K562 (cell line): Measurements from ENCODE around the gene OSGIN1. TPM values are rescaled to one million over a fixed set of nuclear protein-coding genes. Genes with fewer than 3 reads are reported as not detected.

Source experiments
- ATAC-seq: fragments of 200-7000 bp; cut with Tn5 transposase; 3 replicates; pipeline ENCODE4 v1.9.1; 2020; ENCODE audit warnings: moderate library complexity
- BruUV-seq: library from RNA; stranded (reverse); fragments of 400-500 nt; replicated peaks from 2 replicates; lab custom pipeline; 2021; lab: Mats Ljungman, UMichigan
- CTCF ChIA-PET: fragments of 300-600 bp; formaldehyde crosslinking; extraction: SDS; loops from one replicate; lab custom pipeline; 2021; ENCODE audit warnings: low intra/inter-chr PET ratio; lab: Yijun Ruan, JAX
- POLR2A ChIA-PET: fragments of 300-600, 350-650 bp; sonication (Branson Sonifier 250); formaldehyde crosslinking; extraction: SDS; loops from one replicate; lab custom pipeline; 2021; ENCODE audit warnings: antibody characterized with exemption, inconsistent platforms; lab: Yijun Ruan, JAX
- DNase-seq, 4 experiments: peaks; one replicate each; pipeline versions ENCODE4 v3.0.0 to v3.0.0-alpha.2; 2011 to 2018; ENCODE audit warnings: low spot score in 3 of 4, mixed read lengths in 3 of 4; ENCODE audit errors: extremely low read depth in 1 of 4
- FAIRE-seq: peaks from 2 replicates; lab custom pipeline; 2011; peaks lifted over from hg19 to GRCh38; lab: Jason Lieb, UNC
- H2AFZ ChIP-seq: 2 replicates; pipeline ENCODE4 v1.6.0; 2011; ENCODE audit warnings: low read depth, low read length, control low read depth, inconsistent platforms
- H3K27ac ChIP-seq: fragments of 200-600 bp; 3 replicates; pipeline ENCODE4 v1.8.0; 2011; ENCODE audit warnings: low read depth, mild to moderate bottlenecking, control low read depth, inconsistent platforms, low read length, moderate library complexity, mixed read lengths; ENCODE audit errors: extremely low read depth
- H3K27me3 ChIP-seq, 2 experiments: fragments of 300-600 bp in 1 of 2; 2 replicates in 1 of 2; 3 replicates in 1 of 2; pipeline versions ENCODE4 v1.6.0 to v1.8.0; 2011; ENCODE audit warnings: inconsistent platforms in 2 of 2, low read length in 2 of 2, mild to moderate bottlenecking in 1 of 2, mixed read lengths in 1 of 2, moderate library complexity in 1 of 2; ENCODE audit not compliant: control insufficient read depth in 2 of 2, insufficient read depth in 2 of 2
- H3K36me3 ChIP-seq: fragments of 300-600 bp; 3 replicates; pipeline ENCODE4 v1.8.0; 2011; ENCODE audit warnings: mild to moderate bottlenecking, low read length, inconsistent platforms; ENCODE audit not compliant: control insufficient read depth, insufficient read depth
- H3K4me1 ChIP-seq, 2 experiments: fragments of 200-600 bp in 1 of 2; replicated peaks in 1 of 2; 2 replicates in 1 of 2; 3 replicates in 1 of 2; pipeline versions ENCODE4 v1.5.1 to v1.8.0; 2011; ENCODE audit warnings: inconsistent platforms in 2 of 2, low read length in 2 of 2, mild to moderate bottlenecking in 1 of 2, mixed read lengths in 1 of 2, moderate library complexity in 1 of 2; ENCODE audit not compliant: control insufficient read depth in 2 of 2, insufficient read depth in 2 of 2
- H3K4me2 ChIP-seq: 2 replicates; pipeline ENCODE4 v1.6.1; 2011; ENCODE audit warnings: low read length, control low read depth, inconsistent platforms, mixed read lengths; ENCODE audit not compliant: insufficient read depth
- H3K4me3 ChIP-seq: fragments of 200-600 bp; sonication (generic), shearing (Covaris generic); 2 replicates; pipeline ENCODE4 v1.5.1; 2016; ENCODE audit warnings: control low read depth, inconsistent platforms
- H3K79me2 ChIP-seq: fragments of 200-600 bp; 3 replicates; pipeline ENCODE4 v1.8.0; 2011; ENCODE audit warnings: low read length, inconsistent platforms; ENCODE audit not compliant: control insufficient read depth, insufficient read depth
- H3K9ac ChIP-seq, 2 experiments: 2 replicates each; pipeline versions ENCODE4 v1.6.0 to v1.6.1; 2011; ENCODE audit warnings: low read depth in 2 of 2, low read length in 2 of 2, control low read depth in 1 of 2, inconsistent platforms in 1 of 2, mild to moderate bottlenecking in 1 of 2, mixed read lengths in 1 of 2; ENCODE audit not compliant: insufficient read depth in 1 of 2
- H3K9me1 ChIP-seq: one replicate; pipeline ENCODE4 v1.6.0; 2011; ENCODE audit warnings: inconsistent platforms, mild to moderate bottlenecking, low read length, moderate library complexity; ENCODE audit not compliant: control insufficient read depth, insufficient read depth
- H3K9me3 ChIP-seq: replicated peaks from 2 replicates; pipeline ENCODE4 v1.5.1; 2011; ENCODE audit warnings: low read depth, low read length, inconsistent platforms; ENCODE audit not compliant: control insufficient read depth, insufficient read depth
- H4K20me1 ChIP-seq: replicated peaks from 2 replicates; pipeline ENCODE4 v1.6.1; 2011; ENCODE audit warnings: low read length, inconsistent platforms, mixed read lengths; ENCODE audit not compliant: control insufficient read depth, insufficient read depth
- ARID2 ChIP-seq: fragments of 450-650 bp; IDR thresholded peaks from 2 replicates; pipeline ENCODE4 v1.6.1; 2017; ENCODE audit warnings: antibody characterized with exemption, mild to moderate bottlenecking
- CHD1 ChIP-seq: fragments of 200-600 bp; sonication (generic); IDR thresholded peaks from one replicate; pipeline ENCODE4 v1.6.1; 2012; ENCODE audit warnings: mild to moderate bottlenecking, moderate library complexity, low read length, inconsistent platforms
- GATA2 ChIP-seq: sonication (generic); formaldehyde crosslinking; IDR thresholded peaks from 2 replicates; pipeline ENCODE4 v1.4.0; 2020; ENCODE audit warnings: mild to moderate bottlenecking, missing genetic modification reagents
- HDAC3 ChIP-seq: fragments of 450-650 bp; IDR thresholded peaks from 2 replicates; pipeline ENCODE4 v1.6.1; 2018; ENCODE audit warnings: borderline replicate concordance, mild to moderate bottlenecking, moderate library complexity; ENCODE audit not compliant: partially characterized antibody
- HDGF ChIP-seq: fragments of 450-650 bp; IDR thresholded peaks from 2 replicates; pipeline ENCODE4 v1.6.1; 2016
- KAT2B ChIP-seq: IDR thresholded peaks from one replicate; pipeline ENCODE4 v1.6.1; 2012; ENCODE audit warnings: low read depth, mild to moderate bottlenecking, control low read depth, inconsistent platforms, low read length, moderate library complexity
- MBD2 ChIP-seq: sonication (generic); IDR thresholded peaks from 2 replicates; pipeline ENCODE4 v1.6.1; 2016; ENCODE audit warnings: low read depth, borderline replicate concordance
- NCOA1 ChIP-seq: fragments of 450-650 bp; IDR thresholded peaks from 2 replicates; pipeline ENCODE4 v1.6.1; 2016; ENCODE audit warnings: low read depth
- NFRKB ChIP-seq: fragments of 450-650 bp; IDR thresholded peaks from 2 replicates; pipeline ENCODE4 v1.6.1; 2016; ENCODE audit warnings: low read depth
- PML ChIP-seq: IDR thresholded peaks from 2 replicates; pipeline ENCODE4 v1.6.1; 2012; ENCODE audit warnings: low read length, inconsistent platforms
- RBM25 ChIP-seq: fragments of 200-400 bp; formaldehyde crosslinking; IDR thresholded peaks from 2 replicates; pipeline ENCODE4 v1.6.1; 2018; ENCODE audit warnings: low read length, low read depth, moderate library complexity; ENCODE audit not compliant: severe bottlenecking
- TAF7 ChIP-seq: fragments of 450-650 bp; IDR thresholded peaks from 2 replicates; pipeline ENCODE4 v1.6.1; 2016; ENCODE audit warnings: missing genetic modification characterization, missing compliant biosample characterization
- ZFP36 ChIP-seq: fragments of 150-350 bp; IDR thresholded peaks from 2 replicates; pipeline ENCODE4 v1.6.1; 2018; ENCODE audit warnings: low read length, low read depth; ENCODE audit not compliant: partially characterized antibody
- WGBS: fragments of 100-300 bp; shearing (Covaris generic); methylation state at CpG from one replicate; pipeline ENCODE4 v1.1.6; 2016; ENCODE audit warnings: low coverage, mixed read lengths; ENCODE audit not compliant: insufficient coverage; ENCODE audit errors: missing lambda C conversion rate; 5-methylcytosine and 5-hydroxymethylcytosine counted together
- in situ Hi-C: fragments of 300-500 bp; cut with MboI; formaldehyde crosslinking; loops from 4 replicates; pipeline ENCODE4 v1.15.0; 2018; ENCODE audit warnings: inconsistent platforms, mixed read lengths
- intact Hi-C: fragments of 100-400 bp; cut with micrococcal nuclease; formaldehyde crosslinking; loops from 2 replicates; pipeline ENCODE4 v1.14.2; 2022
- polyA plus RNA-seq, 8 experiments: library from polyadenylated mRNA; depleted of rRNA in 4 of 8; stranded (reverse) in 5 of 8; unstranded in 3 of 8; fragments of >200 nt; fragmentation: Nextera tagmentation in 2 of 8; fragmentation: Illumina TruSeq in 1 of 8; extraction: Ambion mirVana in 2 of 8; extraction: Trizol in 1 of 8; gene quantifications; 2 replicates each; pipeline versions ENCODE4 v1.2.1 to v1.2.3, GENCODE V29; 2011 to 2014; ENCODE audit warnings: inconsistent platforms in 1 of 8, missing spikeins in 1 of 8
- total RNA-seq, 7 experiments: library from RNA; depleted of rRNA in 6 of 7; stranded (reverse); fragments of >200 nt in 6 of 7; fragmentation: Illumina TruSeq in 2 of 7; extraction: Trizol in 2 of 7; gene quantifications; 2 replicates each; pipeline versions ENCODE4 v1.2.1 to v1.2.3, GENCODE V29; 2011 to 2021; ENCODE audit warnings: low replicate concordance in 1 of 7
- TF ChIP-seq, protein P1 (sequence below): fragments of 250-450 bp; sonication (Bioruptor Pico); IDR thresholded peaks from 2 replicates; pipeline ENCODE4 v1.4.0; 2020

The OSGIN1 gene
- total and polyA plus RNA-seq, 9 of the 15 experiments (the other 6 are each of a cell fraction or from before 2014, with no cell fraction given), result 0.03 to 3.6 (median 1.6) TPM

DNA sequence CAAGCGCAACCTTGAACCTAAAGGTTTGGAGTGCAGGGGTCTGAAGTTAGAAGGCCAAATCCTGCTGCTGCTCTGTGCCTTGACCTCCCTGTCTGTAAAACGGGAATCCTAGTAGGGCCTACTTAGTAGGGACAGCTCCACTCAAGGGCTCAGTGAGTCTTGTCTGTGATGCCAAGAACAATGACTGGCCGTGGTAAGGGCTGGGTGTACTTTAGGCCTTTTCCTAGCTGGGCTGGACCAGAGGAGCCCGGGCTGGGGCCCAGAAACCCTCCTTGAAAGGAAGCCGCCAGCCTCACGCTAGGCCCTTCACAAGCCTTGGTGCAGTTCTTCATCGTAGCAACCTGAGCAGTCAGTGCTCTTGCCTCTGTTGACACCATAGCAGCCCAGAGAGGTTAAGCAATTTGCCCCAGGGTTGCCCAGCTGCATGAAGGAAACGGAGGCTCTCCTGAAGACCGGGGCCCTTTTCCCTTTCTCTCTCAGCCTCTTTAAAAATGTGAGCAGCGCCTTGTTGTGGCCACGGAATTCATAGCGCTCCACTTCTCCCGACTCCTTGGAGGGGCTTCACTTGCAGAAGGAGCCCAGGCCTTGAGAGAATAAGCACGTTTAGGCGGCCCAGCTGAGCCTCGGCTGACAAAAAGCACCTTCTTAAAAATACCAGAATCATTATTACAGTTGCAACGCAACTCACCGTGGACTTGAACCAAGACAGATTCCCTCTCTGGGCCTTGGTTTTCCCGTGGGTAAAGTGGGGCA is 19.4 kb downstream of the OSGIN1 start:
- ChIA-PET POLR2A (interaction anchor here (0.6 to 1.0 kb wide), 4 partner anchors 13 to 138 kb away, joined by 3 to 4 read pairs (median 4); no protein-coding TSS in a partner anchor), CTCF (no interaction called here)
- Histone ChIP-seq H3K4me2 (no peak overlapping the region), H2AFZ (no peak overlapping the region), H3K9me1 (no peaks in the 10 kb centered on the region), H3K4me3 (no peak overlapping the region), H3K9ac (no peak overlapping the region), H3K4me1 (peaks cover 0 to 23% of the 10 kb centered on the region in 2 experiments; a peak in 1 of 5 replicates), H3K9me3 (no peaks in the 10 kb centered on the region), H3K27ac (no peak overlapping the region), H4K20me1 (peaks cover 21% of the 10 kb centered on the region; the same call in 1 of the 2 replicates), H3K79me2 (no peaks in the 10 kb centered on the region), H3K36me3 (no peaks in the 10 kb centered on the region), H3K27me3 (peaks cover 28 to 76% of the 10 kb centered on the region in 2 experiments; a peak in 4 of 5 replicates)
- DNase-seq, result no peak
- no peak for FAIRE-seq
- WGBS, result 10% methylated on average over 19 of the region's 19 CpGs
- in situ Hi-C loops, result loop anchor here (10.0 kb wide), 1 partner anchor 72 kb away; the partner anchor contains the start of gene SLC38A8
- intact Hi-C loops, result no loop called here
- no peak for ATAC-seq
- no TSS peak for BruUV-seq
- TF ChIP-seq MBD2, result no peak
- TF ChIP-seq RBM25, result peak; percentile 58
- TF ChIP-seq ARID2, result no peak
- no peak for TF ChIP-seq KAT2B
- TF ChIP-seq ZFP36, result peak; percentile 81
- no peak for TF ChIP-seq TAF7
- TF ChIP-seq CHD1, result no peak
- no peak for TF ChIP-seq PML
- TF ChIP-seq HDGF, result no peak
- TF ChIP-seq, protein P1, sequence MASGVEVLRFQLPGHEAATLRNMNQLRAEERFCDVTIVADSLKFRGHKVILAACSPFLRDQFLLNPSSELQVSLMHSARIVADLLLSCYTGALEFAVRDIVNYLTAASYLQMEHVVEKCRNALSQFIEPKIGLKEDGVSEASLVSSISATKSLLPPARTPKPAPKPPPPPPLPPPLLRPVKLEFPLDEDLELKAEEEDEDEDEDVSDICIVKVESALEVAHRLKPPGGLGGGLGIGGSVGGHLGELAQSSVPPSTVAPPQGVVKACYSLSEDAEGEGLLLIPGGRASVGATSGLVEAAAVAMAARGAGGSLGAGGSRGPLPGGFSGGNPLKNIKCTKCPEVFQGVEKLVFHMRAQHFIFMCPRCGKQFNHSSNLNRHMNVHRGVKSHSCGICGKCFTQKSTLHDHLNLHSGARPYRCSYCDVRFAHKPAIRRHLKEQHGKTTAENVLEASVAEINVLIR (CRISPR knock-in tag), result no peak
- TF ChIP-seq NCOA1, result no peak
- no peak for TF ChIP-seq NFRKB
- no peak for TF ChIP-seq GATA2 (CRISPR knock-in tag)
- no peak for TF ChIP-seq HDAC3
